Thoracic aorta (tissue), 2 donors: ENCODE data around the gene CEP44. TPM values are rescaled to one million over a fixed set of nuclear protein-coding genes. Genes with fewer than 3 reads are reported as not detected.

Experiments
- ATAC-seq: fragments of 150-250 bp; one replicate; pipeline ENCODE4 v1.8.0; 2017; ENCODE audit warnings: low read depth; ENCODE audit not compliant: insufficient number of reproducible peaks, low FRiP score
- DNase-seq: peaks from one replicate; pipeline ENCODE4 v3.0.0-alpha.2; 2020; ENCODE audit warnings: low spot score
- H3K27ac ChIP-seq, 2 donors: fragments of 200-600 bp; sonication (generic); 1 replicate in 1 of 2; 2 replicates in 1 of 2; pipeline ENCODE4 v1.5.1; 2016; ENCODE audit warnings: mild to moderate bottlenecking in 2 of 2, moderate library complexity in 2 of 2
- H3K27me3 ChIP-seq: fragments of 200-600 bp; sonication (generic); replicated peaks from 2 replicates; pipeline ENCODE4 v1.6.0; 2016; ENCODE audit warnings: mild to moderate bottlenecking; ENCODE audit not compliant: insufficient read depth
- H3K36me3 ChIP-seq: fragments of 200-600 bp; sonication (generic); one replicate; pipeline ENCODE4 v1.5.1; 2016
- H3K4me1 ChIP-seq, 2 donors: fragments of 200-600 bp; sonication (generic); 1 replicate in 1 of 2; 2 replicates in 1 of 2; pipeline versions ENCODE4 v1.5.1 to v1.6.0; 2016; ENCODE audit warnings: low read depth in 2 of 2, mild to moderate bottlenecking in 1 of 2; ENCODE audit not compliant: control insufficient read depth in 1 of 2
- H3K4me3 ChIP-seq: fragments of 200-600 bp; sonication (generic); 2 replicates; pipeline ENCODE4 v1.5.1; 2016; ENCODE audit warnings: mild to moderate bottlenecking
- H3K9me3 ChIP-seq: fragments of 200-600 bp; sonication (generic); 2 replicates; pipeline ENCODE4 v1.5.1; 2016
- CTCF ChIP-seq: fragments of 200-600 bp; sonication (generic); IDR thresholded peaks from one replicate; pipeline ENCODE4 v1.5.1; 2019; ENCODE audit warnings: antibody characterized with exemption
- total RNA-seq, 2 donors: library from RNA; depleted of rRNA; stranded (reverse); fragments of >200 nt; gene quantifications; one replicate each; pipeline versions ENCODE4 v1.1.0 to v1.2.3, GENCODE V29; 2016

The CEP44 gene
- total RNA-seq, 2 donors from 2014 or later: 15.3 to 18.2 TPM

- no peak for DNase-seq
- H3K27ac ChIP-seq: no peak overlapping the region
- no peaks in the 10 kb centered on the region for H3K36me3 ChIP-seq
- no peaks in the 10 kb centered on the region for H3K9me3 ChIP-seq
- no peak for TF ChIP-seq CTCF
- ATAC-seq: no peak
- H3K4me1 ChIP-seq: peaks cover 0 to 3% of the 10 kb centered on the region in 2 donors
- no peak overlapping the region for H3K4me3 ChIP-seq
- H3K27me3 ChIP-seq: no peaks in the 10 kb centered on the region
Measured at GRCh38 chr4:174265916-174266315, 17.8 kb upstream of the CEP44 start.

- H3K4me1 ChIP-seq: peaks cover 0 to 3% of the 10 kb centered on the region in 2 donors
- no peak for TF ChIP-seq CTCF
- H3K27me3 ChIP-seq: no peaks in the 10 kb centered on the region
- no peaks in the 10 kb centered on the region for H3K36me3 ChIP-seq
- no peaks in the 10 kb centered on the region for H3K9me3 ChIP-seq
- H3K27ac ChIP-seq: no peak overlapping the region
- ATAC-seq (no peak), DNase-seq (no peak)
- no peak overlapping the region for H3K4me3 ChIP-seq
Measured at GRCh38 chr4:174266416-174266815, 17.3 kb upstream of the CEP44 start.

GRCh38 chr4:174273930-174274329 is 9.8 kb upstream of the CEP44 start:
- DNase-seq: no peak
- ATAC-seq: no peak
- no peak for TF ChIP-seq CTCF
- H3K27ac ChIP-seq: no peak overlapping the region
- H3K27me3 ChIP-seq: no peaks in the 10 kb centered on the region
- no peaks in the 10 kb centered on the region for H3K9me3 ChIP-seq
- no peak overlapping the region for H3K4me3 ChIP-seq
- H3K36me3 ChIP-seq: no peaks in the 10 kb centered on the region
- peaks cover 0 to 2% of the 10 kb centered on the region in 2 donors for H3K4me1 ChIP-seq

GRCh38 chr4:174274436-174274835 is 9.3 kb upstream of the CEP44 start:
- peaks cover 0 to 2% of the 10 kb centered on the region in 2 donors for H3K4me1 ChIP-seq
- H3K36me3 ChIP-seq: no peaks in the 10 kb centered on the region
- no peak overlapping the region for H3K4me3 ChIP-seq
- H3K9me3 ChIP-seq: no peaks in the 10 kb centered on the region
- ATAC-seq: no peak
- no peak overlapping the region for H3K27ac ChIP-seq
- DNase-seq: no peak
- TF ChIP-seq CTCF: no peak
- no peaks in the 10 kb centered on the region for H3K27me3 ChIP-seq

GRCh38 chr4:174275101-174275500 is 8.6 kb upstream of the CEP44 start:
- H3K27ac ChIP-seq: no peak overlapping the region
- H3K36me3 ChIP-seq: no peaks in the 10 kb centered on the region
- DNase-seq (no peak), ATAC-seq (no peak)
- H3K9me3 ChIP-seq: no peaks in the 10 kb centered on the region
- H3K27me3 ChIP-seq: no peaks in the 10 kb centered on the region
- peaks cover 0 to 2% of the 10 kb centered on the region in 2 donors for H3K4me1 ChIP-seq
- no peak for TF ChIP-seq CTCF
- H3K4me3 ChIP-seq: no peak overlapping the region
